ENCODE data around the gene GRM5. TPM values are rescaled to one million over a fixed set of nuclear protein-coding genes. Genes with fewer than 3 reads are reported as not detected.

GRM5 gene
- total and polyA plus RNA-seq, 8 donors: 0.37 TPM; not detected in 7

GRCh38 chr11:88552379-88553062 is 513.3 kb downstream of the GRM5 start:
- H3K4me1 ChIP-seq: no peaks in the 10 kb centered on the region
- H3K4me3 ChIP-seq: no peak overlapping the region
- intact Hi-C loops (cut with DNase I; ENCODE audit: low total_unique reads): no loop called here
- peak; percentile 40 to 65 for DNase-seq
- peak in 5 of 7 experiments; percentile 32 to 58 (median 39) for TF ChIP-seq CTCF (IDR thresholded peaks at IDR 0.05)
- TF ChIP-seq EP300 (IDR thresholded peaks at IDR 0.05): no peak
- TF ChIP-seq POLR2AphosphoS5 (IDR thresholded peaks at IDR 0.05): no peak
- 29 to 41% (median 31%) methylated on average over 3 of the region's 3 CpGs for WGBS, 5 donors
- no peak overlapping the region for H3K27ac ChIP-seq
- H3K9me3 ChIP-seq: no peaks in the 10 kb centered on the region
- H3K27me3 ChIP-seq: no peaks in the 10 kb centered on the region
- no peaks in the 10 kb centered on the region for H3K36me3 ChIP-seq

- 63 to 73% (median 71%) methylated on average over 3 of the region's 3 CpGs for WGBS, 5 donors
- no peak overlapping the region for H3K27ac ChIP-seq
- no peaks in the 10 kb centered on the region for H3K27me3 ChIP-seq
- H3K9me3 ChIP-seq: no peaks in the 10 kb centered on the region
- no peak for DNase-seq
- H3K36me3 ChIP-seq: no peaks in the 10 kb centered on the region
- H3K4me3 ChIP-seq: no peak overlapping the region
- peaks cover 0 to 4% (median 2%) of the 10 kb centered on the region in 4 donors for H3K4me1 ChIP-seq
- TF ChIP-seq POLR2AphosphoS5 (IDR thresholded peaks at IDR 0.05) (no peak), CTCF (IDR thresholded peaks at IDR 0.05) (no peak), EP300 (IDR thresholded peaks at IDR 0.05) (no peak), POLR2A (IDR thresholded peaks at IDR 0.05) (no peak)
- intact Hi-C loops (cut with DNase I; ENCODE audit: low total_unique reads): loop anchor here (10.0 kb wide), 1 partner anchor 310 kb away; no protein-coding TSS in a partner anchor
Observed at GRCh38 chr11:88544656-88545280, 521.0 kb downstream of the GRM5 start.

- intact Hi-C loops (cut with DNase I; ENCODE audit: low total_unique reads): loop anchor here (10.0 kb wide), 1 partner anchor 309 kb away; no protein-coding TSS in a partner anchor
Observed at GRCh38 chr11:88543902-88544655, 521.7 kb downstream of the GRM5 start.

More at GRCh38 chr11:88543902-88544655, 521.7 kb downstream of the GRM5 start:
- WGBS, 5 donors: 44 to 50% (median 45%) methylated on average over 5 of the region's 5 CpGs
- no peak overlapping the region for H3K27ac ChIP-seq
- no peaks in the 10 kb centered on the region for H3K36me3 ChIP-seq
- peaks cover 0 to 4% (median 2%) of the 10 kb centered on the region in 4 donors for H3K4me1 ChIP-seq
- H3K4me3 ChIP-seq: no peak overlapping the region
- no peaks in the 10 kb centered on the region for H3K9me3 ChIP-seq
- peak; percentile 75 to 95 for DNase-seq
- peak in 1 of 3 donors; percentile 51 for TF ChIP-seq POLR2AphosphoS5 (IDR thresholded peaks at IDR 0.05)
- no peak for TF ChIP-seq EP300 (IDR thresholded peaks at IDR 0.05)
- TF ChIP-seq POLR2A (IDR thresholded peaks at IDR 0.05): no peak
- peak in 5 of 7 experiments; percentile 70 to 87 (median 83) for TF ChIP-seq CTCF (IDR thresholded peaks at IDR 0.05)
- H3K27me3 ChIP-seq: no peaks in the 10 kb centered on the region

Measured in stomach (tissue), 9 donors.